Fibroblast of skin of left biceps (primary cell): ENCODE measurements around the gene COMMD6.
A peak's percentile ranks its signal among the peaks of the same experiment; 100 is the strongest.

Experiments
- DNase-seq, 2 experiments: peaks; one replicate each; pipeline ENCODE4 v3.0.0-alpha.2; 2013; ENCODE audit warnings: low read depth in 2 of 2

The COMMD6 gene

DNA sequence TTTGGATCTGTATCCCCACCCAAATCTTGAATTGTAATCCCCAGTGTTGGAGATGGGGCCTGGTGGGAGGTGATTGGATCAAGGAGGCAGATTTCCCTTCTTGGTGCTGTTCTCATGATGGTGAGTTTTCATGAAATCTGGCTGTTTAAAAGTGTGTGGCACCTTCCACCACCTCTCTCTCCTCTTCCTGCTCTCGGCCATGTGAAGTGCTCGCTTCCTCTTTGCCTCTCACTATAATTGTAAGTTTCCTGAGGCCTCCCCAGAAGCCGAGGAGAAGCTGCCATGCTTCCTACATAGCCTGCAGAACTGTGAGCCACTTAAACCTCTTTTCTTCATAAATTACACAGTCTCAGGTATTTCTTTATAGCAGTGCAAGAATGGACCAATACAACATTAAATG is 15.7 kb downstream of the COMMD6 start:
- DNase-seq, result no peak

DNA sequence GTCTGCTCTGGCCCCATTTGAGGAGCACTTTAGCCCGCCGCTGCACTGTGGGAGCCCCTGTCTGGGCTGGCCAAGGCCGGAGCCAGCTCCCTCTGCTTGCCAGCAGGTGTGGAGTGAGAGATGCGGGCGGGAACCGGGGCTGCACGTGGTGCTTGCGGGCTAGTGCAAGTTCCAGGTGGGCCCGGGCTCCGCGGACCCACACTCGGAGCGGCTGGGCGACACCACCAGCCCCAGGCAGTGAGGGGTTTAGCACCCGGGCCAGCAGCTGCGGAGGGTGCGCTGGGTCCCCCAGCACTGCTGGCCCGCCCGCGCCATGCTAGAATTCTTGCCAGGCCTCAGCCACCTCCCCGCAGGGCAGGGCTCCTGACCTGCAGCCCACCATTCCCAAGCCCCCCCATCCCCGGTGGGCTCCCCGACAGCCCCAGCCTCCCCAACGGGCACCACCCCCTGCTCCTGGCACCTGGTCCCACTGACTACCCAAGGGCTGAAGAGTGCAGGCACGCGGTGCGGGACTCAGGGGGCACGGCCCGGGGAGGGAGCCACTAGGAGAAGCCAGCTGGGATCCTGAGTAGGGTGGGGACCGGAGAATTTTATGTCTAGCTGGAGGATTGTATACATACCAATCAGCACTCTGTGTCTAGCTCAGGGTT is 19.1 kb downstream of the COMMD6 start:
- no peak for DNase-seq

DNA sequence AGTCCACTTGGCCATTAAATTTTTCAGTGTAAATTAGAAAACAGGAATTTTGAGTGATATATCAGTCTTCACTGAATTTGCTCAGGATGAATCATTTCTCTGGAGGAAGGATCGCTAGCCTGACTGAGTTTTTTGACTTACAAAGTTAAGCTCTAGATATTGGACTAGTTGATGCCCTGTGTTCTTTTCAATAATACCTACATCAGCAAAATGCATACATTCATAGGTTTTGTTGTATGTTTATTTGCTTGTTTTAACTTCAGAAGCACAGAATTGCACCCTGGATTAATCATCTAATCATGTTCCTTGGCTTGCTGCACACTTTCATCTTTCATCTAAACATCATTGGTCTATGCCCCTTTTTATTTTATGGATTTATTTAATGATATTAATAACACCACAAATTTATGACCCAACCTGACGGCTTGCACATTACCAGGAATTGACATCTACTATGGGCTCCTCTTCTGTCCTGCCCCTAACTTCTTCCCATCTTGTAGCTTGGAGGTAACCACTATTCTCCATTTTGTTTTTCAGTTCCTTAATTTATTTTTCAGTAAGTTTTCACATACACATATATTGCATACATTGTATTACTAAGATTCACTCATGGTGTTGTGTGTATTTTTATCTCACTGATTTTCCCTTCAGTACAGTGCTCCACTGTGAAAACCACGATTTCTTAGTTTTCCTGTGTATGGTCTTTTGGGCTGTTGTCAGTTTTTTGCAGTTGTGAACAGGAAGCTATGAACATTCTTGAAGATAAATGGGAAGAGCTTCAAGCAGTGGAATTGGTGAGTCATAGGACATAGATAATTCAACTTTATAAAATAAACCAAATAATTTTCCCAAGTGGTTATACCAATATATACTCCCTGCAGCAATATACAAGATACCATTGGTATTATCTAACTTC is 23.3 kb downstream of the COMMD6 start:
- DNase-seq, result peak in 1 of 2 experiments; percentile 22

DNA sequence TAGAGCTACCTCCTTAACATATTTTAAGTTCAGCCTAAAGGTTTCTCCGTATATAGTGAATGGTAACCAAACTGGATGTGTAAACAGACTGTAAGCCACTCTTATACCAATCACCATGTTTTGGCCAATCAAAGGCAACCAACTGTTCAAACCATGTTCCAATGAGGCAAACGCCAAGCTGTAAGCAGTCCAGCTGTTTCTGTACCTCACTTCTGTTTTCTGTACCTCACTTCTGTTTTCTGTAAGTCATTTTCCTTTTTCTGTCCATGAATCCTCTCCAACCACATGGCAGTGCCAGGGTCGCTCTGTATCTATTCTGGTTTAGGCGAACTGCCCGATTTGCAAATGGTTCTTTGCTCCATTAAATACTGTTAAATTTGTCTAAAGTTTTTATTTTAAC is 24.4 kb downstream of the COMMD6 start:
- DNase-seq, result no peak

DNA sequence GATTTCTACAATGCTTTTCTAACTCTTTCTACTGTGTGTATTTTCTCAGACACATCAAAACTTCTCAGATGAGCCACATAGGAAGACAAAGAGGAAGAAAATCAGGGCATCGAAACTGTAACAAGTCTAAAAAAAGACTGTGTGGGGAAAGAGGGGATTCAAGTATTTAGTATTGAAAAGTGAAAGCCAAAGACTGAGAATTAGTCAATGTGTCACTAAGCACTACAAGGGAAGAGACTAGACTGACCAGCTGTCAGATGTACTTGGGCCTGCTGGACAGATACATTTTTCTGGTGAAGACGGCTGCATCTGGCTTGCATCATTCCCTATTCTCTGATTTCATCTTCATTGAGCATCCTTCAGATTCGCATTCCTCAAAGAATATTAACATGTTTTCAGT is 25.4 kb downstream of the COMMD6 start:
- no peak for DNase-seq

DNA sequence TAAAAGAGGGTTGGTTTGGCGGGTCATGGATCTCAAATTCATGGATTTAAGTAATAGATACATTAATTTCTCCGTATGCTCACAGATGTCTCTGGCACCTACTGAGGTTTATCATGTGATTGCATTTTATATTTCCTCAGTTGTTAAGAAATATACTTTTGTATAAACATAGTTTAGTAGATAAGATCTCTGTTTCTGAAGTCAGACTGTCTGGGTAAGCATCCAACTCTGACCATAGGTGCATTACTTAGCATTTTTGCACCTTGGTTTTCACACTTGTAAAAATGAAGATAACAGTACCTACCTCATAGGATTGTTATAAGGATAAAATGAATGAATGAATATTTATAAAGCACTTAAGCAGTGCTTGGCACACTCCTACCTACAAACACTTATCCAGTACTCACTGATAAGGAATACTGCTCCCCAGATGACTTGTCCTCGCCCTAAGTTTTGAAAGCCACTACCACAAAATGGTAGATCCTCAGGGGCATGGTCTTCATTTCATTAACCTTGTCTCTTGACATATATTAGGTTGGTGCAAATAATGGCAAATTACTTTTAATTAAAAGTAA is 26.5 kb downstream of the COMMD6 start:
- no peak for DNase-seq

DNA sequence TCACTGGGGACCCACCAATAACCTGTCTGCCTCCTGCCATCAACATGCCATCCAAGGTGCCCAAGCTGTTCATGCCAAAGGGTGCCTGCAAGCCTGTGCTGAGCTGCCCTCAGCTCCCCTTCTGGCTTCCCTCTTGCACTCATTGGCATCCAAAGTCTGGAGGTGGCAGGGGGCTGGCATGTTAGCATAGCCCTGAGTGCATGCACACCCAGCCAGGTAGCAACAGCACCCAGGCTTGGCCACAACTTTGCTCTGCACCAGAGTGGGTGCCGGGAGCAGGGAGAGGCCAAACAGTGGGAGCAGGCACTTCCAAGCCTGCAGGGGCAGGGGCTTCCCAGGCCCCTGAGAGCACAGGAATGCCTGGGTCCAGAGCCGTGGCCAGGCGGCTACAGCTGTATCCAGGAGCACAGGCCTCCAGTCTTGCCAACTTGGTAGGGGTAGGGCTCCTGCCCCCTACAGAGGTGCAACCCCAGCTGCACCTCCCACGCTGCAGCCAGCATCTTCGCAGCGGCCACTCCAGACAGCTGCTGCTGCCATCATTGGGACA is 29.6 kb downstream of the COMMD6 start:
- DNase-seq, result no peak

DNA sequence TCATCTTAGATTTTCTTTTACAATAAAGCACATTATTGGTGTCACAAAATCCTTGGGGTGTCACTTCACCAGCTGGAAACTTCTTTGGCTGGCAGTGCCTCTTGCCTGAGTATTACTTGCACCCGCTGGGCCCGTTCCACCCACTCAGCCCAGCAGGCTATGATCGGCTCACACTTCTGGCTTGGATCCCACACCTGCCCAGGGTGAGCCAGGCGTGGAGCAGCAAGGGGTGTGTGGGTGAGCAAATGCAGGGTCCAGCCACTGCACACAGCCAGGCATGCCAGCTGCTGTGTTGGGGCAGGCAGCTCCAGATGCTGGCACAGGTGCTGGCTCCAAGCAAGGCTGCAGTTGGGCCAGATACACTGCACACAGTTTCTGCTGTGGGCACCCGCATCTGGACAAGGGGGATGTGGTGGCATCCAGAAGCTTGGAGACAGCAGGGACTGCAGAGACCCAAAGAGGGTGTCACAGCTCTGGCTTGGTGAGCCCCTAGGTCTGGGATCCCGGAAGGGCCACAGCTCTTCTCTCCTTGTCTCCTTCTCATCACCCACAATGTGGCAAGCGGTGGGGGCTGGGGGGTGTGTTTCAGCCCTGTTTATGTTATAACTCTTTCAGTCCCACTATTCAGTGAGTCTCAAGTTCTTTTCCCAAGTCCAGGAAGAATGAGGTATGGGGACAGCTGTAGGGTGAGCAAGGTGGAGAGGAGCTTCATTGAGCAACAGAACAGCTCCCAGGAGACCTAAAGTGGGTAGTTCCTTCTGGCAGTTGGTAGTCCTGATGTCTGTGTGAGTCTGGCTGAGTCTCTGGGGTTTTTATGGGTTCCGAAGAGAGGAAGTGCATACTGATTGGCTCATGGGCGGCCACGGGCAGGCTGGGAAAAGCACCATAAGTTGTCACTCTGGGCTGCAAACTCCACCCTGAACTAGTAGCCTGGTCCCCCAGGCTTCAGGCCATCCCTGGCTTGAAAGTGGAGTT is 30.3 kb downstream of the COMMD6 start:
- no peak for DNase-seq

DNA sequence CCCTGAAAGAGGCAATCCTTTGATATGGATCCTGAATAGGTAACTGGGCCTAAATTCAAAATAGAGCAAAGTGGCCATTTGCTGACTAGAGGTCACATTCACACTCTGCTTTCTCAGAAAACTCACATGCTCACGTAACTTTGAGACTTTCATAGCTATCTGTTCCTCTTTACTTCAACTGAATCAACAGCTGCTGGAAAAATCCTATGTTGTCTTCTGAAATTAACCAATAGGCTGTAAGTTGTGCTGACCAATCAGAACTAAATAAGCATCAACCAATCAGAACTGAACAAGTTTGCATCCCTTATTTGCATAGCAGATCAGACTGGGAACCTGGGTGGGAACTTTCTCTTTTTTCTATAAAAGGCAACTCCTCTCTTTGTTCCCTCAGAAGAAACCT is 31.6 kb downstream of the COMMD6 start:
- no peak for DNase-seq

DNA sequence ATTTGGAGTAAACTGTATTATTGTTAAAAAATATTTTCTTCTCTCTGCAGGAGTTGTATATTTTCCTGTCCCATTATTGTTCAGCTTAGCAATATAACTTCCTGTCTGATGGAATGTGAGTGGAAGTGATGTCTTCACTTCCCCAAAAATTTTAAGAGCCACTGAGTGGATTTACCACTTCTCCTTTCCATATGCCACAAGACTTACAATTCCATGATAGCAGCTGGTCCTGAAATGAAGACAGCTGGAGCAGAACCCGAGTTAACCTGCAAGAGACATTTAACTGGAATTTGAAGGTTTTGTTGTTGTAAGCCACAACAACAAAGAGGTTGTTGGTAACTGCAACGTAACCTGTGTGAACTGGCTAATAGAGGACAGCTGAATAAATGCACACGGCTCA is 32.3 kb downstream of the COMMD6 start:
- DNase-seq, result no peak

DNA sequence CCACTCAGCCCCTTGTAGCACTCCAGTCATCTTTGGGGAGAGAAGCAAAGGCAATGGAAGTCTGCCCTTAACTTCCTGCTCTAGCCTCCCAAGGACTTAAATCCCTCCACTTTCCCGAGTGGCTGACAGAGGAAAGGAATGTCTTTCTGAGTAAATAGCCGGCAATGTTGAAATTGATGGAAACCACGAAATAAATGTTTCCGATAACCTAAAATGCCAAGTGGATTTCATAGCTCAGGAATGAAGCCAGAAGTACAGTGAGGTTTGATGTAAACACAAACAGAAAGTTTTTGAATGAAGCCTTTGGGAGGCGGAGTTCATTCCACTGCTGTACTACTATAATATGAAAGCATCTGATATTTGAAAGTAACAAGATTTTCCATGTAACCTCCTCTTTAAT is 41.7 kb downstream of the COMMD6 start:
- peak; percentile 65 to 71 for DNase-seq

DNA sequence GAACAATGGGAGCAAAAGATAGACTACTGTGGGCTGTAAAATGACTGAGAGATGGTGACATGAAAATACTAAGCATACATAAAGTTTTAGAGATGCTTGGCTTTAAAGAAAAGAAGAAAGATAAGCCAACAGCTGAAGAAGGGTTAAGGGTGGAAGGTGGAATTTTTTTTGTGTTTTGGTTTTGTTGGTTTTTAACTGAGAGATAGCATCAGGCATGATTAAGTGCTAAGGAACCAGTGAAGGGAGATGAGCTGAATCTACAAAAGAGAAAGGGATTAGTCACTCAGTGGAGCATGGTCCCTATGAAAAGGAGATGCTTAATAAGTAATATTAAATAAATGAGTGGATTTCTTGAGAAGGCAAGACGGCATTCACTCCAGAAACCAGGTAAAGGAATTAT is 43.1 kb downstream of the COMMD6 start:
- no peak for DNase-seq

DNA sequence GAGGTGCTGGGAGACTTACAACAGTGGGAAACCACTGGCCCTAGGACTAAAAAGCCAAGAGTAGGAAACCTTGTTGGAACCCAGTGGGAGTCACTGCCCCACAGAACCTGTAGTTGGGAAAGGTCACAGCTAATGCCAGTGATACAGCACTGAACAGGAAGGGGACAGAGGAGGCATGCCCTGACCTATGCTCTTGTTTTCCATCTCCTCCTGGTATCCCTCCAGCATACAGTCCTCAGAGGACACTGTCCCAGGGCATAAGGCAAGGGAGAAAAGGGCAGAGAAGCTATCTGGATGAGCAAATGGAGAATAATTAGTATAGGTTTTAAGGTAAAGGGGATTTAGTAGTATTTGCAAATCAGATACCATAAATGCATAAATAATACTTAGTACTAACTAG is 44.5 kb downstream of the COMMD6 start:
- DNase-seq, result no peak

DNA sequence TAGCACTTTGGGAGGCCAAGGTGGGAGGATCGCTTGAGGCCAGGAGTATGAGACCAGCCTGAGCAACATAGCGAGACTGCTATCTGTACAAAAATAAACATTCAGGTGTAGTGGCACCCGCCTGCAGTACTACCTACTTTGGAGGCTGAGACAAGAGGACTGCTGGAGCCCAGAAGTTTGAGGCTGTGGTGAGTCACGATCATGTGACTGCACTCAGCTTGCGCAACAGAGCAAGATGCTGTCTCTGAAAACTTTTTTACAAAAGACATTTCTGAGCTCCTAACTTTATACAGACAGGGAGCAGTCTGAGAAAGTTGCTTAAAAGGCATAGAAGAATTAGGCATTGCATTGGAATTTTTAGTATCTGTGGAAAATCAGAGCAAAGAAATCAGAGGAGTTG is 45.3 kb downstream of the COMMD6 start:
- DNase-seq, result peak in 1 of 2 experiments; percentile 37

DNA sequence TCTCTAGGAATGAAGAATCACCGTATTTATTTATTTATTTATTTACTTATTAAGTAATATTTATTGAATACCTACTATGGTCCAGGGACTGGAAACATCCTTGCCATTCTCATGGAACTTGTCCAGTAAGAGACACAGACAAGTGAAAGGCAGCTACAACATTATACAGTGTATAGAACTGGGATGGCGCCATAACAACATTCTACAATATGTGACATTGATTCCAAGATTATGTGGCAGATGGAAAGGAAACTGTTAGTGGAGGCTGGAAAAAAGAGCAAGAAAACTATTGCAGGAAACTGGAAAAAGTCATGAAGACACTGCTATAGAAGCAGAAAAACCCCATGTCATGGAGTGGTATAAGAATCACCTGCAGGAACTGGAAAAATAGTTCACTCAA is 46.3 kb downstream of the COMMD6 start:
- DNase-seq, result no peak

DNA sequence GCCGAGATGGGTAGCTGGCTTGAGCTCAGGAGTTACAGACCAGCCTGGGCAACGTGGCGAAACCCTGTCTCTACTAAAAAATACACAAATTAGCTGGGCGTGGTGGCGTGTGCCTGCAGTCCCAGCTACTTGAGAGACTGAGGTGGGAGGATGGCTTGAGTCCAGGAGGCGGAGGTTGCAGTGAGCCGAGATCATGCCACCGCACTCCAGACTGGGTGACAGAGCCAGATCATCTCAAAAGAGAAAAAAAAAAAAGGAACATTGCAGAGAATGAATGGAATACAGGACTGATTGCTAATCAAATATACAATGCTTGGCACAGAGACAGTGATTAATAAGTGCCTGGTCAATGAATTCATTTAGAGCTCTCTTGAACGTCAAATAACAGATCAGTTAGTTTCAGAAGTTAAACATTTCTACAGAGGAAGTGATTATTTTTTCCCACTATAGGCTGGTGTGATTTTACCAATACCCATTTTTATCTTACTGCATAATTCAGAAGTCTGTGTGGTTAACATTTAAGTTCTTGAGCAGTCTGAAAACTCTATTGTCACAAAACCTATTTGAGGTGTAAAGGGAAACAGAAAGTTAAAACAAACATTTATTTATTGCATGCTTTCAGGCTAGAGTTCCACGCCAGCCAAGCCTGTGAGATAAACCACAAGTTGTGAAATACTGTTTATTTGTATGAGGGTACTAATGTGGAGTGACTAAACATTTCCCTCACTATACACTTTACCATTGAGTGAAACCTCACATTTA is 48.0 kb downstream of the COMMD6 start:
- DNase-seq, result no peak

DNA sequence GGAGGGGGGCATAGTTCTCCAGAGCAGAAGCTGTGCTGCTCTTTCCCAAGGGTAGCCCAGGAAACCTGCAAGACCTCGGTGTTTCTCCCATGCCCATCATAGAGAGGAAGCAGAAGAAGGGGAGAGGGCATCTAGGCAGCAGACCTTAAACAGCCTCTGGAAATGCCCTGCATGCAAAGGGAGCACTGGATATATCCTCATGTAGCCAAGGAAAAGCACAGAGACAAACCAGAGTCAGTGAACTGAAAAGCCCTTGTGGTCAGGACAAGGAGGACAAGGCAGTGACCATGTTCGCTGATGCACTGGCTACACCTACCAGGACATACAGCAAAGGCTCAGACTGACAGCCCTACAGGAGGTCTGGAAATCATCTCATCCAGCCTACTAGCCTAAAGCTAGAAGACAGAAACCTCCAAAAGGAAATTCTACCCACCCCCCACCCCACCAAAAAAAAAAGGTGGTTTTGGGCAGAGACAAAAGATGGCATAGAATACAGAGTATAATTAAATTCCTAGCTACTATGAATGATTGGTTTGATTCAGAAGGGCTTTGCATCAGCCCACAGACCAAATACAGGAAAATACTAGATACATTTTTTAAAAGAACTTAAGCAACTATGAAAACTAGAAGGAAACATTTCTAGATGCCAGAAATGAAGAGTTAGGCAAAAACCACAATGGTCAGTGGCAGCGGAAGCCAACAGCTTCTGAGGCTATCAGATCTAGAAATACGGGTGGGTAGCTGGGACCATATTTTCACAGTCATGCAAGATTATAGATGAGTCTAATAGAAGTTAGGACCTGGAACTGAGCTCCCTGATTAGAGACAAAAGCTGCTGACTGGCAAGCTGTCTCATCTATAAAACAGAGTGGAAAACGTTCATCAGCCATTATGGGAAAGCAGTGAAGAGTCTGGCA is 51.2 kb downstream of the COMMD6 start:
- no peak for DNase-seq

DNA sequence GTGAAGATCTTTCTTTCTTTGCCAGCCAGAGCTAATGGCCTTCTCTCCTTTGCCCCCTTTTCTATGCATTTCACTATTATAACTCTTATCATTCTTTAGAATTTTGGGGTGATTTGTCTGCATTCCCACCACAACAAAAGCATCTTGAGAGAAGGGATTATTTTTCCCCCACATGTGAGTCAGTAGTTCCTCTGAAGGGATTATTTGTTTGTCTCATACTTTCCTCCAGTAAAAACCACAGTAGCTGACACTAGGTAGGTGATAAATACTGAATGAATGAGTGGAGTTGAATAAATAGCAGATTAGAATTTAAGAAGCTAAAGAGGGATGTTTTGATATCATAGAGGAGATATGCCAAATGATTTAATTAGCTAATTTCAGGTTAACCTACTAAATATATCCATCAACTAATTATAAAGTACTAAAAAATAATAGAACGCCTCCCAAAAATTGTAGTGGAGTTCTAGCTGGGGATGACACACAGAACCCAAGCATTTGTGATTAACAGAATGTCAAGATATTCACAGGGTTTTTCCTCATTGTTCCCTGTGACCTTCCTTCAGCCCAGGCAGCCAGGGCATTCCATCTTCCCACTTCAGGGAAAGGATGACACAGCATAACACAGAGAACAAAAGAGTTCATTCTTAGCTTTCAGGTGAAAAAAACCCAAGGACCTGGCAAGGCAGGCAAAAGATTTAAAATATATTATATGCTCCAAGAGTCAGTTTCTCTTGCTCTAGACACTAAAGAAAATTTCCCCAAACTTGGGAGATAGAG is 52.2 kb downstream of the COMMD6 start:
- no peak for DNase-seq

DNA sequence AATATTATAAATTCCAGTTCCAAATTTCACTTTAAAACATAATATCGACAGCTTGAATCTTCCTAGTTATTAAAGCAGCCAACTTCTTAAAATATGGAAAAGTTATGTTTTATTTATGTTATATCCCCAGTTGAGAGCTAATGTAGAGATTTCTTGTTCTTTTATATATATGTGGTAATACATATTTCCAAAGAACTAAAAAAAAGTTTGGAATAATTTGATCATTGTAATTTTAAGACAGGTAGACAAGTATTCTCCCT is 54.9 kb downstream of the COMMD6 start:
- no peak for DNase-seq
